HG02943 (cell line): Measurements from ENCODE around the gene SLC44A4.
"Not testable (repeated sequence)": the region's sequence is repeated elsewhere in the genome, so short reads cannot be mapped to it uniquely, and the experiment has no call there.

ENCODE experiments used
- ATAC-seq: cut with Tn5 transposase; IDR thresholded peaks from one replicate; pipeline ENCODE4 v1.9.1; 2021; ENCODE audit warnings: mild to moderate bottlenecking, low read depth, moderate library complexity; ENCODE audit not compliant: unreplicated experiment

SLC44A4 gene

GRCh38 chr6:31878726-31879125 is at the start of gene SLC44A4:
SLC44A4 (minus strand) TSS chr6:31878997; CDS start chr6:31878980, 17 bp downstream.
- ATAC-seq: no peak

- ATAC-seq: no peak
These were observed 49.8 kb upstream of the SLC44A4 start for GRCh38 chr6:31928672-31928939.

- ATAC-seq: no peak
These were observed 49.3 kb upstream of the SLC44A4 start for GRCh38 chr6:31927863-31928671.

GRCh38 chr6:31927242-31927862 is 48.6 kb upstream of the SLC44A4 start, which contains the start of gene C2:
C2 (plus strand) TSS chr6:31927717; CDS start chr6:31927753, 36 bp downstream.
- ATAC-seq: no peak

GRCh38 chr6:31922942-31923341 is 44.1 kb upstream of the SLC44A4 start:
- no peak for ATAC-seq

GRCh38 chr6:31920811-31921210 is 42.0 kb upstream of the SLC44A4 start:
- ATAC-seq: no peak

GRCh38 chr6:31919624-31920303 is 41.0 kb upstream of the SLC44A4 start:
- no peak for ATAC-seq

GRCh38 chr6:31918069-31918720 is 39.4 kb upstream of the SLC44A4 start:
- ATAC-seq: no peak

- ATAC-seq: no peak
These were observed 37.0 kb upstream of the SLC44A4 start for GRCh38 chr6:31915756-31916155.

- ATAC-seq: no peak
These were observed 36.6 kb upstream of the SLC44A4 start for GRCh38 chr6:31915351-31915750.

- ATAC-seq: no peak
These were observed 33.2 kb upstream of the SLC44A4 start for GRCh38 chr6:31911826-31912585.

GRCh38 chr6:31909298-31909697 is 30.5 kb upstream of the SLC44A4 start:
- not testable (repeated sequence) for ATAC-seq

- no peak for ATAC-seq
These were observed 30.0 kb upstream of the SLC44A4 start for GRCh38 chr6:31908791-31909190.

- ATAC-seq: not testable (repeated sequence)
These were observed 29.5 kb upstream of the SLC44A4 start for GRCh38 chr6:31908255-31908654.

- ATAC-seq: no peak
These were observed 28.5 kb upstream of the SLC44A4 start for GRCh38 chr6:31907158-31907813.

GRCh38 chr6:31906727-31907126 is 27.9 kb upstream of the SLC44A4 start:
- ATAC-seq: not testable (repeated sequence)

GRCh38 chr6:31906122-31906521 is 27.3 kb upstream of the SLC44A4 start:
- ATAC-seq: no peak

GRCh38 chr6:31905041-31905440 is 26.2 kb upstream of the SLC44A4 start:
- ATAC-seq: no peak

GRCh38 chr6:31903957-31904356 is 25.2 kb upstream of the SLC44A4 start:
- no peak for ATAC-seq
